CMK (cell line): Measurements from ENCODE around the gene DPP6.
"Not testable (repeated sequence)": the region's sequence is repeated elsewhere in the genome, so short reads cannot be mapped to it uniquely, and the experiment has no call there.

Source experiments
- DNase-seq: peaks from one replicate; pipeline ENCODE4 v3.0.0-alpha.2; 2010; ENCODE audit warnings: low read depth

The DPP6 gene

DNA sequence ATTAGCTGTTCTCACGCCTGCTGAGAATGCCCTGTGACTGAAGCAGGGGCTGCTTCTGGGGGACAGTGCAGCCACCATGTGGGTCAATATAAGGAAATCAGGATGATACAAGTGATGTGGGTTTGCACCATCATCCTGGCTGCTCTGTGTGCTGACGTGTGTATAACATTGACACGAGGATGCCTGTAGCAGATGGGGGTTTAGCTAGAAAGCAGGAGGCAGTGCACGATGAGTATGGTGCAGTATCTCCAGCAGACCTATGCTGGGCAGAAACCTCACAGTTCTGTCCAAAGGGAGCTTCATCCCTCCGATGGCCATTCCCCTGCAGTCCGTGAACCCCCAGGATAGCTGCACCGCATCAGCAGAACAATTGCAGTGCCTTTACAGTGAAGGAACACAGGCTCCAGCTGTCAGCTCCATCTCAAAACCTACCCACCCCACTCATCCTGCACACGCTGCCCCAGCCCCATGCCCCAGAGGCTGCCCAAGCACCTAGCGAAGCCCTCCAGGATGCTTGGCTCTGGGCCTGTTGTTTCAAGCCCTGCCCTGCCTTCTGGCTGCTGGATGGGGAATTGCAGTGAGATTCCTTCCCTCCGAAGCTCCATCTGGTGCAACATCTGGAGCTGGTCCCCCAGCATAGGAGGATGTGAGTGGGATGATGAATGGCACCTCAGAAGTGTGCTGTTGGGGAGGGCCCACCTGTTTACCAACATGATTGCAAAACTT lies 96.8 kb downstream of the DPP6 start:
- DNase-seq, result not testable (repeated sequence)

DNA sequence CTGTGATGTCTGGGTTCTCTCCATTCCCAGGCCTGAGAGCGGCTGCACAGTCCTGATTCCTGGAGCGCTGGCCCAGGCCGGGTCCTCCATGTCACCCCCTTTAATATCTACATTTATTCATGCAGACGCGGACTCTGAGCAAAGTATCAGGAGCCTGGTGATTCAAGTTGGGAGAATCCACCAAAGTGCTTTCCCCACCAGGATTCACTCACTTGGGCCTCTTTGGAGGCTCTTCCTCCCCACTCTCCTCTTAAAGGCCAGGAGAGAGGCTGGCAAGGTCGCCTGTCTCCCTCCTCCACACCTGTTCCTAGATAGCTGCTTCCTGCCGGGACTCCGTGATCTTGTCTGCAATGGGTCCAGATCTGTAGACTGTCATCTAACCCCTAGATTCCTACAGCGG lies 98.5 kb downstream of the DPP6 start:
- not testable (repeated sequence) for DNase-seq

DNA sequence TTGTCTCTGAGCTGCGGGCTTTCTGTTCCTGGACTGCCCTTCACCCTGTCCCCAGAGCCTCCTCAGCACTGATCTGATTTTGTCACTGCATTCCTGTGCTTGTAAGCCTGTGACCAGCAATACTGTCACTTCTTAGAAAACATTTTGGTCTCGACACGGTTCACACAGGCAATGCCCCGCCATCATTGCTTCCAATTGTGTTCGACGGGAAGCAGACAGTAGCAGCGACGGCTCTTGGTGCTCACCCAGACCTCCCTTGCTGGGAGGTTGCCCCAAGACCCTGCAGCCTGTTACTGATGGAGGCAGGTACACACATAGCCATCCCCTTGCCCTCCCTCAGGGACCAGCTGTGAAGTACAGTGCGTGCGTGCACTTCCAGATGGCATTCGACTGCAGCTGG lies 99.1 kb downstream of the DPP6 start:
- DNase-seq, result not testable (repeated sequence)

DNA sequence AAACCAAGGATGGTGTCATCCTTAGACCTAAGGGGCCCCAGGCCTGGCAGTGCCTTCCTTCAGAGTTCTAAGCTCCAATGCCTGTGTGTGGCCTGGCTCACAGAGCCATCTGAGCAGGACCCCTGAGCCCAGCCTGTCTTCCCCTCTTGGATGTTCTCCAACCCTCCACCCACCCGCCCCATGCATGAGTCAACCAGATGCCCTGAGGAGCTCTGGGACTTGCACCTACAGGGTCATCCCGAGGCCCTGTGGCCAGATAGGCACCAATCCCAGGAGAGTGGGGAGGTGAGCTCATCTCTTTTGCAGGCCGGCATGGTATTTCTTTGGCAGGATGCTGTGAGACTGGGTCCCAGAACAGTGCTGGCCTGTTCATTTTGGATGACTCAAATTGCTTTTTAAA lies 103.7 kb downstream of the DPP6 start:
- DNase-seq, result not testable (repeated sequence)

DNA sequence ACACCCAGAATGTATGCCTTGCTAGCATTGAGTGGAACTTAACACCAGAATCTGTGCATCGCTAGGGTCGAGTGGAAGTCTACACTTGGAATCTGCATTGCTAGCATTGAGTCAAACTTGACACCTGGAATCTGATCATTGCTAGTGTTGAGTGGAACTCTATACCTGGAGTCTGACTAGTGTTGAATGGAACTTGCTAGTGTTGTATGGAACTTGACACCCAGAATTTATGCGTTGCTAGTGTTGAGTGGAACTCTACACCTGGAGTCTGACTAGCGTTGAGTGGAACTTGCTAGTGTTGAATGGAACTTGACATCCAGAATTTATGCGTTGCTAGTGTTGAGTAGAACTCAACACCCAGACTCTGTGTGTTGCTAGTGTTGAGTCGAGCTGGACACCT lies 110.7 kb downstream of the DPP6 start:
- not testable (repeated sequence) for DNase-seq

DNA sequence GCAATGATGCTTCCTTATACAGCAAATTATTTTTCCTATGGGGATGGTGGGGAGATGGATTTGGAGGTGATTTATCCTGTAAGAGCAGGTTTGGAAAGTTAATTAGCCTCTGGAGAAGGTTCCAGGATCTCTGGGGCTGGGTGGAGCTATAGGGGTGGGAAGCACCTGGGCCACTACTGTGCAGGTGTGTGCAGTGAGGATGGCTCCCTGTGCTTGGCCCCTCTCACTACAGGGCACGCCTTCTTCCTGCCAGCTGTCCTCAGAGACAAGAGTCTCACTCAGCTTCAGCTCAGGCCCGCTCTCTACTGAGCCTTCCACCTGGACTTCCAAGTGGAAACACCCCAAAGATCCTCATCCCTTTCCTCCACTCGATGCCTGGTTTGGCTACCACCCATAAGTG lies 111.4 kb downstream of the DPP6 start:
- not testable (repeated sequence) for DNase-seq

DNA sequence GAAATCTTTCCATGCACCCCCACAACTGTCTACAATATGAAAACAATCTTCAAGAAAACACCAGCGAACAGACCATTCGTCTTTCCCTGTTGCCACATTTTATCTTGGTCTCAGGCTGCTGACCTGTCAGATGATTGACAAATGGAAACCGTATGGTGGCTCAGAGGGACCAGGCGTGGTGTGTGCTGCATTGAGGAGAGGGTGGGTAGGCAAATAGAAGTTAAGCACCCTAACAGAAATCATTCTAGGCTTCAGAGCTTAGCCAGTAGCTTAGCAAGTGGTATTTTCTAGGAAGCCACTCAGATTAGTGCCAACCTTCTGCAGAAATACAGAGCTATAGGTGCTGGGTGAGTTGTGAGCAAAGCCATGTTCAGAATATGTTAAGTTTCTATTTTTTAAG lies 114.9 kb downstream of the DPP6 start:
- DNase-seq, result no peak

DNA sequence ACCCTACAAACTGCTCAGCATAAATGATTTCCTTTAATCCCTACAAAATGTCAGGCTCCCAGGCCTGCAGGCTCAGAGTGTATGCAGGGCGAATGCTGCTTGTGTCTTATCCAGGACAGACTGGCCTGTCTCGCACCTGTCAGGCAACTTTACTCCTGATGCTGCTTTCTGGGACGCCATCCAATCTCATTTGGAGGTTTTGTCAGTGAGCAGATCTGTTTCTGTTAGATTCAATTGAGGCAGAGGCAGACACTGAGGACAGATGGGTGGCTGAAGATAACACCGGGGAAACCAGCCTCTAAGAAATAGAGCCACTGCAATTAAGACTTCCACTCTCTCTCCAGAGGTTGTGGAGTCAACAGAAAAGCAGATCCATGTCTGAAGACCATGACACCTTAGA lies 115.6 kb downstream of the DPP6 start:
- no peak for DNase-seq

DNA sequence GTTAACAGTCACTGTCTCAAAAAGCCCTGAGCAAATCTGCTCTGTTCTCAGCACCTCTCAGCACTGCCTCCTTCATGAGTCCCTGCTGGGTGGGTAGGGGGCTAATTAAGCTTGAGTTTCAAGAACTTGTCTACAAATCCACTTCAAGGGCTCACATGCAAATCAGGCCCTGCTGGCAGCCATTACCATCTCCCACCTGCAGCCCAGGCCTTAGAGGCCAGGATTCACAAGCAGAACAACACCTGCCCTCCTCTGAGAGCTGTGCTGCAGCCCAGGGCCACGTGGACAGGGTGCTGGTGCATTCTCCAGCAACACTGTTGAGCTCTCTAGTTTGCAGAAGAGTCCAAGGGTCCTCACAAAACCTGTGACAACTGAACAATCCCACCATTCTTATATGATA lies 119.2 kb downstream of the DPP6 start:
- no peak for DNase-seq

DNA sequence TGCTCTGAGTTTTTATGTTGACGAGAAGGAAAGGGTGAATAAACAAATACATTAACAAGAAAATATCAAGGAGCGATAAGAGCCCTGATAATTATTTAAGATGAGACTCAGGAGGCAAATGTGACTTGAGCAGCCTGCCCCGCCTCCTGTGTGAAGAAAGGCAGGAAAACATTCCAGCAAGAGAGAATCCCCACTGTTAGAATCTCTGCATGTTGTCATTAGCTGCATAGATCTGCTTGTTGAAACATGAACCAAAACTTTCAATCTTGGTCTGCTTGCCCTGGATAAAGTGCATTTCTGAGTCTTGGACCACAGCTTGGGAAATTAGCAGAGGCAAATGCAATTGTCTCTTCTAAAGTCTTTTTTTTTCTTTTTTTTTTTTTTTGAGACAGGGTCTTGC lies 120.0 kb downstream of the DPP6 start:
- DNase-seq, result no peak

DNA sequence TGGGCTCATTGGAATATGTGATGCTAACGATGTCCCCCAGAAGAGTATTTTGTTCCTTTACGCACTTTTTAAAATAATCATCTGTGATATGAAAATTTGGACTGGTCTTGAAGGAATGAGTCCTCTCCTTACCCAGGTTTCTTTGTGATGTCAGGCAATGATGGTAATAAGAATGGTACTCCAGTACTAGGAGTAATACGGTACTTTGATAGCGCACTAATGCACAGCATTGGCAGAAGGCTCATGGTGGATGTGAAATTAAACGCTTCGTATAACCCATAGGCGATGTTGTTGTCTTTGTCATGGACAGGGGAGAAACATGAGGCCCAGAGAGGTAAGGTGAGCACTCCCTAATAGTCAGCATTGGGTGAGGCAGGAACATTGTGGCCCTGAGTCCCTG lies 125.4 kb downstream of the DPP6 start:
- no peak for DNase-seq

DNA sequence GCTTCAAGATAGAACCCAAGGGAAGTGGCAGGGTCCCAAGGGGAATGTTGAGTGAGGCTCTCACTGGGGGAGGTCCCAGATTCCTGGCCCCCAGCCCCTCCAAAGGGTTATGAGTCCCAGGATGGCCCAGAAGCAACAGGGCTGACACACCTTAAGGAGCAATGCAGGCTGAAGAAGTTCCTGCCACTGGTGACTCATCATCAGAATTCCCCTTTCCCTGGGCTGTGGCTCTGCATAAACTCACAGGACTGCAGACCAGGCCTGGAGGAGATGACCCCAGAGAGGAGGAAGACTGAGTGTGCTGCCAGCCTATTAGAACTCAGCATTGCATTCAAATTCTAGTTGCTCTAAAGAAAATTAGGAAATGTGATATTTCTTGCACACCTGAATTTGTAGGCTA lies 126.7 kb downstream of the DPP6 start:
- no peak for DNase-seq

DNA sequence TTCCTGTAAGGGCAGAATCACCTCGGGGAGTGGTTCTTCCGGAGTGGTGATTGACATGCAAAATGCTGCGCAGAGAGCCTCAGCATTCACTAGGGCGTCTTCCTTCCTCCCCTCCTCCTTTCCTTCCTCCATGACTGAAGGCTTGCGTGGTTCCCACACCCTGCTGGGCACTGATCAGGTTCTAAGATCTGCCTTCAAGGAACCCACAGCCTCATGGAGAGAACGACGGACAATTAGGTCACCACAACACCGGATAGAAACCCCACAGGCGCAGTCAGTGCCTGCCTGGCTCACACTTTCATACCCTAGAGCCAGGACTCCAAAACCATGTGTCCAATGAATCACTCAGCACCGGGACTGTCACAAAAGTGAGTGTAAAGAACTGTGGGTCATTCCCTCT lies 131.3 kb downstream of the DPP6 start:
- DNase-seq, result no peak

DNA sequence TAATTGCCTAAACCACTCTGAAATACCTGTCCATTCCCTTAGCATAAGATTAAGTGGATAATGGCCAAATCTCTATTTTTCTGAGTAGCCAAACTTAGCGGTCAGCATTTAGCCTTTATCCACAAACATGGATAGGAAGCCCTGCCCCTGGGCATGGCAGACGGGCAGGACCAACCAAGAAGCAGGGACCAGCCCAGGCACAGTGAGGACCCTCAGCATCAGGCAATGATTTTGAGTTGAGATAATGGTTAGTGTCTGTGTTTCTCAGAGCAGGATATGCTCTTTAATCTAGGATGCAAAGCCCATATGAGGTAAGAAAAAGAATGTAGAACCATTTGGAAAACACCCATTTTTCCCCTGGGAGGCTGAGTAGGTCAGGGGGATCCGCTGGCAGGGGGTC lies 131.7 kb downstream of the DPP6 start:
- no peak for DNase-seq

DNA sequence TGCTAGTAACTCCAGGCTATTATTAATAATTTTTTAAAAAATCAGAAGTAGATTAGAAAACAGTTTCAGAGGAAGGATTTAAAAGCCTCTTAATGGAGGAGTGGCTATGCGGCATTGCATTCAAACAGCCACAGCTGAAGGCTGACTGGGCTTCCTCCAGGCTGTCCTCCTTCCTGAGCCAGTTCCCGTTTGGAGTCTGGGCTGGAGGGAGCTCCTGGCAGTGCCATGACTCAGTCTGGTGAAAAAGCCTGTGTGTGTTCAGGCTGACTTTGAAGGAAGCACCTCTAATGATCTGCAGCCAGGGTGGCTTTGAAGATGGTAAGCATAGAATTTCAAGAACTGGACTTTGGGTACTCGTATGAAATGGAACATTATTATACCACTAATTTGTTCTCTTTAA lies 134.6 kb downstream of the DPP6 start:
- no peak for DNase-seq

DNA sequence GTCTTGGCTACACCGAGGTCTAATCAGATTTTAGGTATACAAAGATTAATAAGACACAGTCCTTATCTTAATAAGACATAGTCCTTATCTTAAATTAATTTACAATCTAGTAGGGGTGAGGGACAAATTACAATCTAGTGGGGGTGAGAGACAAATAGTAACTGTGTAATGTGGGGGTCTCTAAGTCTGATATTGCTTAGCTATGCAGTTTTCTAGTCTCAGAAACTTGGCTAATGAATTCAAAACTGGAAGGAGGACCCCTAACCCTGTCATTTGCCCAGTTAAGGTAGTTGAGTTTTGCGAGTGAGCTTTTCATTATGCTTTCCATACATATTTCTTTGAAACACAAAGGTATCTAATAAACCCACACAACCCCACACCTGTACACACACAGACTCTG lies 136.1 kb downstream of the DPP6 start:
- DNase-seq, result no peak

DNA sequence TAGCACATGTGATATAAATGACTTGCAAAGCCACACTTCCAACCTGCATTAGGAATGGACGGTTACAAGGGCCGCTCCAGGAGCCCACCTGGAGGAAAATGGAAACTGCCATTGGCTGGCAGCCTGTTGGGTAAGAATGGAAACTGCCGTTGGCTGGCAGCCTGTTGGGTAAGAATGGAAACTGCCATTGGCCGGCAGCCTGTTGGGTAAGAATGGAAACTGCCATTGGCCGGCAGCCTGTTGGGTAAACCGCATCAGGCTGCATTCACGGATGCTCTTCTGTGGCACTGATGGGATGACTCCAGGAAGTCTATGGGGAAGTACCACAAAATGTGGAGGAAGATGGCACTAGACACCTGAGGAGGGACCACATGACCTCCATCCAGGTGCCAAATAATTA lies 143.1 kb downstream of the DPP6 start:
- DNase-seq, result no peak

DNA sequence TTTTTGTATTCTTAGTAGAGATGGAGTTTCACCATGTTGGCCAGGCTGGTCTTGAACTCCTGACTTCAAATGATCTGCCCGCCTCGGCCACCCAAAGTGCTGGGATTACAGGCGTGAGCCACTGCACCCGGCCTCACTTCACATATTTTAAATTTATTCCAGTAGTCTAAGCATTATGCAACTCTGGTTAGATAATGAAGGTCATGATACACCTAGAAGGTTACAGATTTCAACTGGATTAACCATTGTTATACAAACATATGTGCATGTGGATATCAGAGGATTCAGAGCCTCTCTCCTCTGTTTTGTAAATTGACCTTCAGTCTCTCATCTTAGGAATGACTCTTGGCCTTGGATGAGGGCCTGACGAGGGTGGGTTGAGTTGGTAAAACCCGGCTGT lies 146.3 kb downstream of the DPP6 start:
- no peak for DNase-seq

DNA sequence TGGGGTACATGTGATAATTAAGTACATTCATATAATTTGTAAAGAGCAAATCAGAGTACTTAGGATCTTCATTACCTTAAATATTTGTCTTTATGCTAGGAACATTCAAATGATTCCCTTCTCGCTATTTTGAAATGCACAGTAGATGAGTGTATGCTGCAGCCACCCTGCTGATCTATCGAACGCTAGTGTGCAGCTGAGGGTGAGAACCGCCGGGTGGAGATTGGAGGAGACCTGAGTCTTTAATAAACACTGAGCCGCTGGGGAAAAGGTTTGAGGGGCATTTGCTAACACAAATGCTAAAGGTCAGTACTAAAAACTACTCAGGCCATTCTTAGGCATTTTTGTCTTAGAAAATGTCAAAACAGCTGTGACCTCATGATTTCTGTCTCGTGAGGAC lies 148.0 kb downstream of the DPP6 start:
- no peak for DNase-seq

DNA sequence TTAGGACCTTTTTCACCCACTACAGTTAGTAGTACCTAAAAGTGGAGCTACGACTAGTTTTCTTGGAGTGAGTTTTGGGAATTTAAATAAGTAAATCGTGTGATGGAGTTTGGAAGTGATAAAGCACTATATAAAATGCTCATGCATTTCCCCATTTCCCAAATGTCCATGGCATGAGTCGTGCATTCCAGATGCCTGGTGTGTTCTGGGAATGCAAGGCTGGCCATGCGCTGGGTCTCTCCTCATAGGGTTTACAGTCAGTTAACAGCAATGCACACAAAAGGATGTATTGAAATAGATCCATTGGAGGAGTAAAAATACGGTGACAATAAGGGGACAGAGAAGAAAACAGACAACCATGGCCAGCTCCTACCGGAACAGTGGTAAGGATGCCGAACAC lies 149.8 kb downstream of the DPP6 start:
- DNase-seq, result no peak

DNA sequence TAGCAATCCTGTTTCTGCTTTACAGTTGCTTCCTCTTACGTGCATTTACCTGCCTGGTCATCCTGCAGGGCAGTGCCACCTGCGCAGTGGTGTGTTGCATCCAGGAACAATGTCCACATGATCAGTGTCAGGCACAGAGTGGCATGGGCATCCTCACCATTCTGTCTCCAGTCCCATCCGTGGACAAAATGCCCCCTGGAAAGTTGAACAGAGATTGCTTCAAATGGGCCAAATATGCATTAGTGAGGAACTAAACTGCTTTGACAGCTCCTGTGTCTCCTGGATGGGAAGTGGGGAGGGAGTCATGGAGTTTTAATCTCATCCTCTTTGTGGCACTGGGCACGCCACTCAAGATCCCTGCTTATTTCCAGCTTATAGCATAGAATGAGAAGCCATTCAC lies 151.8 kb downstream of the DPP6 start:
- no peak for DNase-seq

DNA sequence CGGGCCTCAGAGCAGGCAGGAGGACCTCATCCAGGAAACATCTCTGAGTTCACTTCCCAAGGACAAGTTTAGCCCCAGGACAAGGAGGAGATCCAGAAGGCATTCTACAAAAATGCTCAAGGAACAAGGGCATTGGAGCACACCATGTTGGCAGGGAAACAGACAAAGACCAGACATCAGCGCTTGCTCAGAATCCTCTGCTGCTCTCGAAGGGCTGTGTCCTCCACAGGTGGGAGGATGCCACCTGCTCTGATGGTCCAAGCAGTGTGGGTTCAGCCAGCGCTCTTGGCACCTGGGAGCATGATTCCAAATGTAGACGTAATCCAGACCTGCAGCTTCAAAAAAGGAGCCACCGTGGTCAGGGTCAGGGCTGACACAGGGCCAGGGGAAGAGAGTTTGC lies 160.7 kb downstream of the DPP6 start:
- DNase-seq, result no peak

DNA sequence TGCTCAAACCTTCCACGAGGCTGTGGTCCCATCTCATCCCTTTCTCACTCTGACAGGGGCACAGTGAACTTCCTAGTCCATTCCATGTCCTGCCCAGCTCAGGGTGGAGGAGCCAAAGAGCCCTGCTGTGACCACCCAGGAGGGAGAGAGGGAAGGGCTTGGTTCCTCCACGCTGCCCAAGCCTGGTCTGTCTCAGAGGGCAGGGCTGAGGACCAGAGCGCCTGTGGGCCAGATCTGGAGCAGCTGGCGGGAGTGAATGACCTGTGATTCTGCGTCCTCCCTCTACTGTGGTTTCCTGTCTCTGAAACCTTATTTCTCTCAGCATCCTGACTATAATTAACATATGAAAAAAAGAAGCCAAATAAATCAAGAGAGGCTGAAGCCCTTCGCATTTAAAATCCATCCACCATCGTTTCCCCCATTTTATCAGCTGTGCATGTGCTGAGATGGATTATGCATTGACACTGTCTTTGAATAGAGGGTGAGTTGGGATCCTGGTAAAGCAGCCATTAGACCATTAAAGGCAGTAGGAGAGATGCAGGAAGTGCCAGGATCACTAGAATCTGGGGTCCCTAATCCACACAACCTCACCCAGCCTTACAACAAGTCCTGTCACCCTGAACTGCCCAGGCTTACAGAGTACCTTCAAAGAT lies 165.6 kb downstream of the DPP6 start:
- no peak for DNase-seq

DNA sequence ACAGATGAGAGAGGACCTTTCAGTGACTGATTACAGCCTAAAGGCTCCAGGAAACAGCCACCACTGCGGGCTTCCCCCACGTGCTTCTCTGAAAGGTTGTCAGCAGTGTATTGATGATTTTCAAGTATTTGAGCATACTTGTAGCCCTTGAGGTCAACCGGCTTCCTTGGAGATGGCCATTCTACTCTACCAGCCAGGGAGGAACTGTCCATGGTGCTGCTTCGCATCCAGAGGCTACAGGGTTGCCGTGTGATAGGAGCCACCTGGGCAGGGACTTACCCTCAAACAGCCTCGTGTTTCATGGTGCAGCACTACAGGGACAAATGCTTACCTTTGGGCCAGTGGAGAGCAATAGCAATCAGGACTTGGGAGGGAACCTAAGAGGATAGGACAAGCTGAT lies 179.5 kb downstream of the DPP6 start:
- no peak for DNase-seq
